IPS DF 4.7 (cell line): ENCODE results near the gene ETFB.

Experiments used
- DNase-seq: peaks from one replicate; pipeline ENCODE4 v3.0.0-alpha.2; 2013; ENCODE audit warnings: low spot score; ENCODE audit errors: extremely low read depth

ETFB gene

GRCh38 chr19:51351266-51351990, 14.8 kb downstream of the ETFB start:
- DNase-seq = no peak

- DNase-seq = no peak
Measured at GRCh38 chr19:51347209-51347928, 18.8 kb downstream of the ETFB start.

GRCh38 chr19:51346742-51347141, 19.4 kb downstream of the ETFB start:
- DNase-seq = no peak

GRCh38 chr19:51345076-51345620, 21.0 kb downstream of the ETFB start:
- no peak for DNase-seq

GRCh38 chr19:51342631-51343569, 23.3 kb downstream of the ETFB start:
- no peak for DNase-seq

GRCh38 chr19:51341976-51342580, 24.1 kb downstream of the ETFB start, which contains the start of gene VSIG10L:
TSS of gene VSIG10L (minus strand) at chr19:51342139. CDS start at chr19:51342124, 15 bp downstream.
- DNase-seq = no peak

GRCh38 chr19:51341066-51341465, 25.1 kb downstream of the ETFB start:
- no peak for DNase-seq

GRCh38 chr19:51339687-51340656, 26.2 kb downstream of the ETFB start:
- DNase-seq = no peak

- DNase-seq = no peak
Measured at GRCh38 chr19:51339313-51339686, 26.9 kb downstream of the ETFB start.

GRCh38 chr19:51338563-51339312, 27.4 kb downstream of the ETFB start:
- DNase-seq = no peak

- no peak for DNase-seq
Measured at GRCh38 chr19:51337861-51338562, 28.2 kb downstream of the ETFB start.

- DNase-seq = no peak
Measured at GRCh38 chr19:51337141-51337860, 28.9 kb downstream of the ETFB start.

GRCh38 chr19:51333836-51334460, 32.2 kb downstream of the ETFB start:
- DNase-seq = no peak

- no peak for DNase-seq
Measured at GRCh38 chr19:51331716-51332115, 34.5 kb downstream of the ETFB start.

GRCh38 chr19:51331193-51331592, 35.0 kb downstream of the ETFB start:
- no peak for DNase-seq

- no peak for DNase-seq
Measured at GRCh38 chr19:51330366-51330765, 35.8 kb downstream of the ETFB start.

- DNase-seq = no peak
Measured at GRCh38 chr19:51329411-51329810, 36.8 kb downstream of the ETFB start.
